Measurements from ENCODE around the gene SNX5. TPM values are rescaled to one million over a fixed set of nuclear protein-coding genes. Genes with fewer than 3 reads are reported as not detected.

SNX5 gene
- total and polyA plus RNA-seq, 2 of the 13 experiments (the other 11 are each of a cell fraction or from before 2014, with no cell fraction given): 664 to 1,040 TPM

DNA sequence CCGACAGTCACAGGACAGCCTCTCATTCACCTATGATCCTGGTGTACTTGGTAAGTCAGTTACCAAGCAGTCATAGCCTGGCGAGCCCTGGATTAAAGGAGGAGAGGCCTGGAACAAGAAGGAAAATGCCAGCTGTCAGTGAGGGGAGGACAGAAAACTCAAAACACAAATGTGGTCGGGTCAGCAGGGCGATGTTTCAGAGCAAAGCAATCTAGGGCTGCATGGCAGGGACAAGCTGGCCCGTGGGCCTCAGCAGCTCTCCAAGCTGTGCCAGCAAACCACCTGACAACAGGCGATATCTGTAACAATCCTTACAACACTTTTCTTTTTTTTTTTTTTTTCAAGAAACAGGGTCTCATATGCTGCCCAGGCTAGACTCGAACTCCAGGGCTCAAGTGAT, 40.5 kb upstream of the SNX5 start:
- H3K36me3 ChIP-seq (replicated peaks in 1 of 2; ENCODE audit: control insufficient read depth in 1 of 2, insufficient read depth in 2 of 2, low read length in 2 of 2): no peaks in the 10 kb centered on the region
- no peaks in the 10 kb centered on the region for H4K20me1 ChIP-seq (ENCODE audit: insufficient read depth, low read length)
- no peak overlapping the region for H2AFZ ChIP-seq (ENCODE audit: low read length)
- no peak overlapping the region for H3K27ac ChIP-seq (ENCODE audit: extremely low read length, insufficient read depth, low read length)
- H3K9ac ChIP-seq (ENCODE audit: insufficient read depth, low read depth, low read length): no peak overlapping the region
- intact Hi-C loops (cut with micrococcal nuclease; ENCODE audit: unreplicated experiment) (loop anchor here (5.0 to 10.0 kb wide), 2 partner anchors 126 to 268 kb away; partner anchors contain the start of genes KAT14 and PET117), in situ Hi-C loops (cut with HindIII; ENCODE audit: extremely low pct_ligation_motif_present, low pct_unique_long_range_greater_than_20kb) (no loop called here)
- no peak overlapping the region for H3K4me3 ChIP-seq (replicated peaks in 1 of 3; ENCODE audit: insufficient read depth in 1 of 3, low read depth in 2 of 3, low read length in 3 of 3)
- ChIA-PET POLR2A (interaction anchor here (0.7 to 1.0 kb wide), 2 partner anchors 38 to 492 kb away, joined by 3 read pairs; no protein-coding TSS in a partner anchor), CTCF (ENCODE audit: low intra/inter-chr PET ratio, low total read pairs) (no interaction called here)
- peaks cover 9 to 41% of the 10 kb centered on the region in 2 experiments; a peak in 4 of 5 replicates for H3K27me3 ChIP-seq (ENCODE audit: control insufficient read depth in 1 of 2, insufficient read depth in 2 of 2, low read length in 2 of 2)
- TF ChIP-seq ZNF263 (CRISPR knock-in tag; IDR thresholded peaks at IDR 0.05) (0 out of 2 replicates have a peak, but pooled peaks have one; percentile 20), ZNF280B (CRISPR knock-in tag; IDR thresholded peaks at IDR 0.05; ENCODE audit: borderline replicate concordance) (0 out of 2 replicates have a peak, but pooled peaks have one; percentile 49), ZNF792 (CRISPR knock-in tag; IDR thresholded peaks at IDR 0.05) (no peak)
- TF ChIP-seq, protein P1, sequence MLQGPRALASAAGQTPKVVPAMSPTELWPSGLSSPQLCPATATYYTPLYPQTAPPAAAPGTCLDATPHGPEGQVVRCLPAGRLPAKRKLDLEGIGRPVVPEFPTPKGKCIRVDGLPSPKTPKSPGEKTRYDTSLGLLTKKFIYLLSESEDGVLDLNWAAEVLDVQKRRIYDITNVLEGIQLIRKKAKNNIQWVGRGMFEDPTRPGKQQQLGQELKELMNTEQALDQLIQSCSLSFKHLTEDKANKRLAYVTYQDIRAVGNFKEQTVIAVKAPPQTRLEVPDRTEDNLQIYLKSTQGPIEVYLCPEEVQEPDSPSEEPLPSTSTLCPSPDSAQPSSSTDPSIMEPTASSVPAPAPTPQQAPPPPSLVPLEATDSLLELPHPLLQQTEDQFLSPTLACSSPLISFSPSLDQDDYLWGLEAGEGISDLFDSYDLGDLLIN (CRISPR knock-in tag; IDR thresholded peaks at IDR 0.05; ENCODE audit: borderline replicate concordance): peak; percentile 65; the same call in 1 of the 2 replicates
- ATAC-seq (no peak), DNase-seq (ENCODE audit: low spot score) (no peak), FAIRE-seq (no peak)
- H3K4me1 ChIP-seq (ENCODE audit: insufficient read depth, low read length): peaks cover 62% of the 10 kb centered on the region
- WGBS (ENCODE audit: low lambda C conversion rate): 38% methylated on average over 7 of the region's 7 CpGs
- H3K4me2 ChIP-seq (ENCODE audit: low read depth, low read length): peak overlapping the region; percentile 38; the same call in 1 of the 2 replicates
- H3K9me3 ChIP-seq (ENCODE audit: low read length): no peaks in the 10 kb centered on the region
- H3K79me2 ChIP-seq (ENCODE audit: insufficient read depth, low read length): no peaks in the 10 kb centered on the region
- no TSS peak for BruUV-seq (replicated peaks)
